Subcutaneous adipose tissue (tissue), 4 donors: ENCODE results near the gene PIGQ. TPM values are rescaled to one million over a fixed set of nuclear protein-coding genes. Genes with fewer than 3 reads are reported as not detected.

Experiments
- CTCF ChIP-seq: fragments of 450-650 bp; IDR thresholded peaks from one replicate; pipeline ENCODE4 v1.5.1; 2016; ENCODE audit warnings: low read depth, mild to moderate bottlenecking, control low read depth, antibody characterized with exemption, moderate library complexity
- total RNA-seq, 4 donors: library from RNA; depleted of rRNA; stranded (reverse); fragments of >200 nt; gene quantifications; one replicate each; pipeline ENCODE4 v1.1.0, GENCODE V29; 2016

Gene PIGQ
- total RNA-seq, 4 donors from 2014 or later, result 9.5 to 42.0 (median 16.4) TPM

DNA sequence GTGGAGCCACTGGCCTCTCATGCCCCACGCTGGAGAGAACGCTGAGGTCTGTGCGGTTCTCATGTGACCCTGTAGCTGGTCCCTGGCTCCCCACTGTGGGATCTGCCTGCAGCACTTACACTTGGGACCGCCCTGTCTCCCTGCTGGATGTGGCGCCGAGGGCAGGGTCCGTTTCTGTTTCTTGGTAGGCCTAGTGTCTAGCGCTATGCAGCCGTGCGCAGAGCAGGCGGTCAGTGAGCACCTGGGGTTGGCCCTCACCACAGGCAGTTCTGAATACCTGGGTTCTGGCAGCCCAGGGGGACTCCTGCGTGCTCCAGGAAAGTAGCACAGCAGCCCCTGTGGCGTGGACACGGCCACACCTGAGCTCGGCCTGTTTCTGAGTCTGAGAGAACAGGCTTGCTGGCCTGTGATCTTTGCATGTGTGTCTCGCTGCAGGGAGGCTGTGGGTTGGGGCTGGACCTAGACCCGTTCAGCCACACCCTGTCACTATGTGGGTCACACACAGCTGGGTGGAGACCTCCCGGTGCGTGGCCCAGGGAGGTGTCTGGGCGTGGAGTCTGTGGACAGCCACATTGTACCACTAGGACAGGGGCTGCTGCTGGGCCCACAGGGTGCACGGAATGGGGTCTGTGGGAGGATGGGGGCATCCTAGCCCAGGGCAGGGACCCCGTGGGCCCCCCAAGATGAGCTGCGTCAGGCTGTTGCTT lies 39.5 kb upstream of the PIGQ start:
- TF ChIP-seq CTCF, result no peak

DNA sequence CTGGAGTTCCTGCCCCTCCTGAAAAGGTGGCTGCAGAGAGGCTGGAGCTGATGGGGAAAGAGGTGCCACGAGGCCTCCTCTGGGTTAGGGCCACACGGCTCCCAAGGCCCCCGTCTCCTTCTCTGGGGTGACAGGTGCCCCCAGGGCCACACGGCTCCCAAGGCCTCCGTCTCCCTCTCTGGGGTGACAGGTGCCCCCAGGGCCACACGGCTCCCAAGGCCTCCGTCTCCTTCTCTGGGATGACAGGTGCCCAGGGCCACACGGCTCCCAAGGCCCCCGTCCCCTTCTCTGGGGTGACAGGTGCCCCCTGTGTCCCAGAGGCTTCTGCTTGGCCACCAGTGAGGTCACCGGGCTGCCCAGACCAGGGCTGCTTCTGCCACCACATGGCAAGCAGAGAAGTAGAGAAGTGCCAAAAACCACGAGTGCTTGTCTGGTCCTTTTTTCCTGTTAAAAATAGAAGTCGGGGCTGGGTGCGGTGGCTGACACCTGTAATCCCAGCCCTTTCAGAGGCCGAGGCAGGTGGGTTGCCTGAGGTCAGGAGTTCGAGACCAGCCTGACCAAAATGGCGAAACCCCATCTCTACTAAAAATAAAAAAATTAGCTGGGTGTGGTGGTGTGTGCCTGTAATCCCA lies 38.2 kb upstream of the PIGQ start:
- TF ChIP-seq CTCF, result no peak

GRCh38 chr16:533391-534123 lies 36.2 kb upstream of the PIGQ start:
- no peak for TF ChIP-seq CTCF

- no peak for TF ChIP-seq CTCF
These were observed 35.6 kb upstream of the PIGQ start for GRCh38 chr16:534135-534534.

DNA sequence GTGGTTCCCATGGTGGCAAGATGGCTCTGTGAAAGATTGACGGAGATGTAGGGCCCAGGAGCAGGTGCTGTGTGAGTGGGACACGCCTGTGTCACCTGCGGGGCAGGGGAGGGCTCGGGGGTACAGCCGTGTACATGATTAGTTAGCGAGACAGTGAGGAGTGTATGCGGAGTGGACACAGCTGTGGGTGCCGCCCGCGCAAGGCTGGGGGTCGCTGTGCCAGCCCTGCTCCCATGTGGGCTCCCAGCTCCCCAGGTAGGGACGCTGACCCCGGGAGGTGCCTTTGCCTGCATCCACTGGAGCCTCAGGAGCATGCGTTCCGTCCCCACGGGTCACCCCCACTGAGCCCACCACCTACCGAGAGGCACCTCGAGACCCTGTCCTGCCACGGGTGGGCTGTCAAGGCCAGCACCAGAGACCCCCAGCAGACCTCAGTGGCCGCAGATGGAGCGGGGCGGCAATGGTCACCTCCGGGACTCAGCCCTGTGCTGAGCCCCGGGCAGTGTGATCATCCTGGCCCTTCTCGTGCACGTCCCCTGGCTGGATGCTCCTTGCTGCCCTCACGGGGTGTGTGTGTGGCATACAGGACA lies 34.8 kb upstream of the PIGQ start:
- TF ChIP-seq CTCF, result no peak

GRCh38 chr16:535446-536405 lies 34.0 kb upstream of the PIGQ start:
- no peak for TF ChIP-seq CTCF
